GM21723 (cell line): ENCODE results near the gene PSMD10.

Experiments
- ATAC-seq: cut with Tn5 transposase; IDR thresholded peaks from one replicate; pipeline ENCODE4 v1.9.1; 2021; ENCODE audit warnings: mild to moderate bottlenecking, moderate library complexity; ENCODE audit not compliant: unreplicated experiment

PSMD10 gene

DNA sequence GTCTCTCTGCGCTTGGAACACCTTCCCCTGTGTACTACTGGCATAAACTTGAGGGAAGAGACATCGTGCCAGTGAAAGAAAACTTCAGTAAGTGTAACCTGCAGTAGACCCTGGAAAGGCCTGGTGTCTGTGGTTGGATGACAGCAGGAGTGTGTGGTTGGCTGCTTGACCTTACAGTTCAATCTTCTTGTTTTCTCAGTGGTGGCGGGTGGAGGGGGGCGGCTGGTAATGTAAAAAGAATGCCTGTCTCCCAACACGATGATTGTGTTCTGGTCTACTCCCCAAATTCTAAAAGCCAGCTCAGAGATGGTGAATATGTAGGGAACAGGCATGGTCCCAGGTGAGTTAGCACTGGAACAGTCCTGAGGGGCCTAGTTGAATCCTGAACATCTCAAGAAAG, 18.6 kb downstream of the PSMD10 start:
- no peak for ATAC-seq

DNA sequence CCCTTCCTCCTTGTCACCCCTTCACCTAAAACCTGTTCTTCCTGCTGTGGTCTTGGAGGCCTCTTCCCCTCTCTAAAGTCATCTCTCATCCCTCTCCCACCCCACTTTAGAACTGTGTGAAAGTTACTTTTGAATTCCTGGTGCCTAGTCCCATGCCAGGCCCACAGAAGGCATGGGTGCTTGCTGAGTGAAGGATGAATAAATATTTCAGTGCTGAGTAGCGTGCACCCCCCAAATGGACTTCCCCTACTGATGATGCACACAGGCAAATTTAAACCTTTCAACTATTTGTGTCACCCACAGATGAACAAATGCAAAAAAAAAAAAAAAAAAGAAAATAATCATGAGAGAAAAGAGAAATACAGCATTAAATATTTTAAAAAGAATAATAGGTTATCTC, 19.8 kb downstream of the PSMD10 start:
- ATAC-seq: no peak

- ATAC-seq: no peak
These were observed 20.5 kb downstream of the PSMD10 start for GRCh38 chrX:108070891-108071290.

GRCh38 chrX:108068121-108068520, 23.2 kb downstream of the PSMD10 start:
- no peak for ATAC-seq

GRCh38 chrX:108064613-108065012, 26.7 kb downstream of the PSMD10 start:
- no peak for ATAC-seq

DNA sequence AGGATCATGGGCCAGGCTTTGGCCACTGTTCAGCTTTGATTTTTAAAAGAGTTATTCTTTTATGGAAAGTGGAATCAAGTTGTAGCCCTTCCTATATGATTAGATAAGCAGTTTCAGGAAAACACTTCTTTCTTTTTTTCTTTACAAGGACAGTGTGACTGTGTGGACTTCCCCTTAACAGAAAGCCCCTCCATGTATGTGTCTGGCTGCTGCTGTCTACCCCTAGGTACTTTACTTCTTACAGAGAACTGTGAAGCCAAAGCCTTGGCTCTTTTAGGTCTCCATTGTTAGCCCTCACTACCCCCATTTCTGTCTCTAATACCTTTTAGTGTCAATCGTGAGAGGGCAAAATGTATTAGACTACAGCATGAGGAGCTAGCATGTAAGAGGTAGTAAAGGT, 27.3 kb downstream of the PSMD10 start:
- ATAC-seq: no peak

DNA sequence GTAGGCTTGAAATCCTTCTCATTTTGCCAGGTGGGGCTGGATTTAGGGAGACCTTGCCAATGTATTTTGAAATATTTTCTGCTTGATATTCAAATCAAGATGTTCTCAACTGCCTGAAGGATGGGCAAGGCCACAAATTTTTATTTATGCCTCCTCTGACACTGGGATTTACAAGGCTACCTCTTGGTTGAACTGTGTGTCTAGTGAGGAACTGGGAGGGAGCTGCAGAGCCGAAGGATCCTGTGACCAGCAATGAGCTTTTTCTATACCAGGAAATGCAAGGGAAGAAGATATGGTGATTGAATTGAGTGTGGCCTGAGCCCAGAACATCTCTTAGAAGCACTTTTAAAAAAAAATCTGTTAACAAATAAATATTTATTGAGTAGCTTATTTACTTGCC, 31.5 kb downstream of the PSMD10 start:
- ATAC-seq: no peak

DNA sequence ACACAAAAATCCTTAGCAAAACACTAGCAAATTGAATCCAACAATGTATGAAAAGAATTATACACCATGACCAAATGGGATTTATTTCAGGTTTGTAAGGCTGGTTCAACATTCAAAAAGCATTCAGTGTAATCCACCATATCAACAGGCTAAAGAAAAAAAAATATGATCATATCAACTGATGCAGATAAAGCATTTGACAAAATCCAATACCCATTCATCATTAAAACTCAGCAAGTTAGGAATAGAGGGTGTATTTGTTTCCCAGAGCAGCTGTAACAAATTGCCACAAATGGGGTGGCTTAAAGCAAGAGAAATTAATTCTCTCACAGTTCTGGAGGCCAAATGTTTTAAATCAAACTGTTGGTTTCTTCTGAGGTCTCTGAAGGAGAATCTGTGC, 35.8 kb downstream of the PSMD10 start:
- no peak for ATAC-seq

DNA sequence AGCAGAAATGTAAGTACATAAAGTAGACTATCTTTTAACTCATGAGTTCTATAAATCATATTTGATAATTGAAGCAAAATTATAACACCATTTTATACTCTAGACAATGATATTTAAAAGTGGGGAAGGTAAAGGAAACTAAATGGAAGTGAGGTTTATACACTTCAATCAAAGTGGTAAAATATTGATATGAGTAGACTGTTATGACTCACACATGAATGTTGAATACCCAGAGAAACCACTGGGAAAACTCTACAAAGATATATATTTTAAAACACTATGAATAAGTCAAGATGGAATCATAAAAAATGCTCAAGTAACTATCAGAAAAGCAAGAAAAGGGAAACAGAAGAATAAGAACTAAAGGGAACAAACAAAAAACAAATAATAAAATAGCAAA, 38.1 kb downstream of the PSMD10 start:
- no peak for ATAC-seq

DNA sequence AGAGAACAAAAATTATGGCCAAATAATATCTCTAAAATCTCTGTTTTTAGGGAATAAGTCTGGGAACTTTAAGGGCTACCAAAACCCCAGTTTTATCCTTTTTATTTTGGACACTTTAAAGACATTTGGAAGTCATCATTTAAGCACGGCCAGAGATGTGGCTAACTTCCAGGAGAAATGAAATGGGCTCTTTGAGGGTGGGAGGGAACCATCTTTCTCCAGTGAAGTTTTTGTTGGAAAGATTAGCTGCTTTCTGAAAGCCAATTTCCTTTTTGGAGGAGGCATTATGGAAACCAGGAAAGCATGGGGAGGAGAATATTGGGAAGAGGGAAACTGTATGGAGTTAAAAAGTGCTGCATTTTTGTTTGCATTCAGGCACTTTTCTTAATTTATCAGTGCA, 41.7 kb downstream of the PSMD10 start:
- ATAC-seq: no peak

- no peak for ATAC-seq
These were observed 46.6 kb downstream of the PSMD10 start, which contains the start of gene VSIG1 for GRCh38 chrX:108044554-108045256. TSS of gene VSIG1 (plus strand) at chrX:108045065. CDS start at chrX:108045131, 66 bp downstream.

GRCh38 chrX:108036298-108036973, 54.9 kb downstream of the PSMD10 start:
- no peak for ATAC-seq

- no peak for ATAC-seq
These were observed 56.6 kb downstream of the PSMD10 start for GRCh38 chrX:108034725-108035124.
